GM18519 (cell line): ENCODE data around the gene LLGL2.

ENCODE experiments used
- ATAC-seq: cut with Tn5 transposase; IDR thresholded peaks from one replicate; pipeline ENCODE4 v1.9.1; 2021; ENCODE audit warnings: mild to moderate bottlenecking, moderate library complexity; ENCODE audit not compliant: unreplicated experiment, low FRiP score

LLGL2 gene

DNA sequence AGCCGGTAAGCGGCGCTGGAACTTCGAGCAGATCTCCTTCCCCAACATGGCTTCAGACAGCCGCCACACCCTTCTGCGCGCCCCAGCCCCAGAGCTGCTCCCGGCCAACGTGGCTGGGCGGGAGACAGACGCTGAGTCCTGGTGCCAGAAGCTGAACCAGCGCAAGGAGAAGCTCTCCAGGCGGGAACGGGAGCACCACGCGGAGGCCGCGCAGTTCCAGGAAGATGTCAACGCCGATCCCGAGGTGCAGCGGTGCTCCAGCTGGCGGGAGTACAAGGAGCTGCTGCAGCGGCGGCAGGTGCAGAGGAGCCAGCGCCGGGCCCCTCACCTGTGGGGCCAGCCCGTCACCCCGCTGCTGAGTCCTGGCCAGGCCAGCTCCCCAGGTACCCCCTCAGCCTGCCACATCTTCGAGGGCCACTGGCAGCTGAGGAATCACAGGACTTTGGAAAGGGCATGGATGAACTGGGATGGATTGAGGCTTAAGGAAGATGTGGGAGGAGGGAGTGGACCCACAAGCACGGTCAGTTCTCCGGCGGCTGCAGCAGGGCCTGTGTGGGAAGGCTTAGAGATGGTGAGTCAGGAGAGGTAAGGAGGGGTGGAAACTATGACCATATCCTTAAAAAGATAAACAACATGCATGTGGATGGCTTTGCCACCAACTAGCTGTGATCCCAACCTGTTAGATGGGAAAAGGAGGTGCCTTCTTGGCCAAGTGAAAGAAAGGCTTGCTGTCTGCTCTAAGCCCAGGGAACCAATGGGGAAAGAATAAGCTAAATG lies 3.4 kb upstream of the LLGL2 start:
- ATAC-seq, result no peak

DNA sequence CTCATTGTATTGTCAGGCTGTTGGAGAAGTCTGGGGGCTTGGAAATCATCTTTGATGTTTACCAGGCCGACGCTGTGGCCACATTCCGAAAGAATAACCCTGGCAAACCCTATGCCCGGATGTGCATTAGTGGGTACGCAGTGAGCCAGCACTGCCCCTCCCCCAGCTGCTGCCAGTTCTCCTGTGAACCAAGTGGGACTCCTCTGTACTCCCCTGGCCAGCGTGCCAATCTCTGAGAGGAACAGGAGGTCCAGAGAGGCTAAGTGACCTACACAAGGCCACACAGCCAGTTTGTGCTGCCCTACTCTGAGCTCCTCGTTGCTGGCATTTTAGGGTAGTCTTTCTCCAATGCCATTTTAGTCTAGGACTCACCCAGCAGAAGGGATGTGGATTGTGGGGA lies 1.9 kb upstream of the LLGL2 start:
- ATAC-seq, result no peak

DNA sequence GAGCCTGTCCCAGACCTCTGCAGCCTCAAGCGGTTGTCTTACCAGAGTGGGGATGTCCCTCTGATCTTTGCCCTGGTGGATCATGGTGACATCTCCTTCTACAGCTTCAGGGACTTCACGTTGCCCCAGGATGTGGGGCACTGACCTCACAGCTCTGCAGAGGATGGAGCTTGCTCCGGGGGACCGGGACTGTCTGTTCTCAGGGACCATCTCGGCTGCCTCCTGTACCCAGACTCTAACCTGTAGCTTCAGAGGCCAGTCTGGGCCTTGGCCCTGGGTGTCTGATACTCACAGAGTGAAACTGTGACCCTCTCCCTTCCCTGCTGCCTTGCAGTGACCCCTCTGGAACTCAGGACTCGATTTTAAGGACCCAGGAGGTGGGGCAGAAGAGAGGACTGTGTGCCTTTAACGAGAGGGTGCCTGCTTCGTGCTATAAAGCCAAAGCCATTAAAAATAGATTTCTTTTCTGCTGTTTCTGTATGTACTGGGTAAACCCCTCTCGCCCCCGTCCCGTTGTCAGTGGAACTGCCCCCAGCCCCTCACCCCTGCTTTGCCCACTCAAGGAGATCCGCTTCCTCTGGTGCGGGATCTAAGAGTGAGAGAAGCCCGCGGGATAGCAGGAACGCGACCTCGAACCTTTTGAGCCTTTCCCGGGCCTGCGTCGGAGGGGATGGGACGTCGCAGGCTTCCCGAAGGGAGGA lies 1.1 kb upstream of the LLGL2 start:
- no peak for ATAC-seq

DNA sequence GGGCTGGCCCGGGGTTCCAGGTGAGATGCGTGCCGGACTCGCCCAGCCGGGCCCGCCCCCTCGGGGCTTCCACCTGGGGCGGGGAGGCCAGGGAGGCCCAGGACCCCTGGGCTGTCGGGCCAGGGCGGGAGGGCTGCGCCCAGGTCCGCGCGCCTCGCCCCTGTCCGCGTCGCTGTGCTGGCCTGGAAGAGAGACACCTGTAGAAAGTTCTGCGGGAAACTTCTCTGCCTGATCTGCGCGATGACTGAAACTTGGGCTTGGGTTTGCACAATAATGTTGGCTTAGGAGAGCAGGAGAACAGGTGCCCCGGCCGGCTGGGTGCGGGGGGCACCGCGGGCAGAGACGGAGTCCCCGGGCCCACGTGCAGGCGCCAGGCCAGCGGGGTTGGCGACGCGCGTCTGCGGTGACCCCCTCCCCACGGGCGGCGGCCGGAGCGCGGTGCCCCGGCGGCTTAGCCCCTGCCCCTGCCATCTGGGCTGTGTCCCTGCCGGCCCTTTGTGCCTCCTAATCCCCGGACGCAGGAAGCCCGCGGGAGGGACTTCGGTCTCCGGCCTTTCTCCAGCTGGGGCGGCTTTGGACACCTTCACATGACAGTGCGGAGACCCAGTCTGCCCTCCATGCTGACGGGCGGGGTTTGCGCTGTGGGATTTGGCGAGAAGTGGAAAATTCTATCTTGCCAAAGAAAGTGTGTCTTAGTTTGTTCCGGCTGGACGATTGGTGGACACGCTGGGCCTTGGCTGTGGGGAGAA lies 483 bp downstream of the LLGL2 start:
- no peak for ATAC-seq

DNA sequence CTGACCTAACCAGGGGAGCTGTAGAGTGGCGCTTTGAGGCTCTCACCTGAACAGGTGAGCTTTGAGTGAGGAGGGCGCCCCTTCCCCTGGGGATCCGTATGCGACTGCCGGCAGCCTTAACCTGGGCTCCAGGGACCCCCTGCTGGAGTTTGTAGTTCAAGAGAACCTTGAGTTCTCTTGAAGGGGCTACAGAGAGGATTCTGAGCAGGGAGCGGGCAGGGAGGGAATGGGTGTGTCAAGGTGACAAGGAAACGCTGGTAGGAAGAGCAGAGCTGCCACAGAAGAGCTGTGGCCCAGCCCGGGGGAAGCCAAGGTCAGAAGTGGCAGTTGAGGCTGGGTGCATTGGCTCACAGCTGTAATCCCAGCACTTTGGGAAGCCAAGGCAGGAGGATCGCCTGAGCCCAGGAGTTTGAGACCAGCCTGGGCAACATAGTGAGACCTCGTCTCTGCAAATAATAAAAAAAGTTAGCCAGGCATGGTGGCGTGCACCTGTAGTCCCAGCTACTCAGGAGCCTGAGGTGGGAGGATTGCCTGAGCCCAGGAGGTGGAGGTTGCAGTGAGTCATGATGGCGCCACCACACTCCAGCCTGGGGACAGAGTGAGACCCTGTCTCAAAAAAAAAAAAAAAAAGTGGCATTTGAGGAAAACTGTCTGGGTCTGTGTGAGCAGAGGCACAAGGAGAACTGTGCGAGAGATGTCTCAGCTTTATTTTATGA lies 1.2 kb downstream of the LLGL2 start:
- ATAC-seq, result no peak

DNA sequence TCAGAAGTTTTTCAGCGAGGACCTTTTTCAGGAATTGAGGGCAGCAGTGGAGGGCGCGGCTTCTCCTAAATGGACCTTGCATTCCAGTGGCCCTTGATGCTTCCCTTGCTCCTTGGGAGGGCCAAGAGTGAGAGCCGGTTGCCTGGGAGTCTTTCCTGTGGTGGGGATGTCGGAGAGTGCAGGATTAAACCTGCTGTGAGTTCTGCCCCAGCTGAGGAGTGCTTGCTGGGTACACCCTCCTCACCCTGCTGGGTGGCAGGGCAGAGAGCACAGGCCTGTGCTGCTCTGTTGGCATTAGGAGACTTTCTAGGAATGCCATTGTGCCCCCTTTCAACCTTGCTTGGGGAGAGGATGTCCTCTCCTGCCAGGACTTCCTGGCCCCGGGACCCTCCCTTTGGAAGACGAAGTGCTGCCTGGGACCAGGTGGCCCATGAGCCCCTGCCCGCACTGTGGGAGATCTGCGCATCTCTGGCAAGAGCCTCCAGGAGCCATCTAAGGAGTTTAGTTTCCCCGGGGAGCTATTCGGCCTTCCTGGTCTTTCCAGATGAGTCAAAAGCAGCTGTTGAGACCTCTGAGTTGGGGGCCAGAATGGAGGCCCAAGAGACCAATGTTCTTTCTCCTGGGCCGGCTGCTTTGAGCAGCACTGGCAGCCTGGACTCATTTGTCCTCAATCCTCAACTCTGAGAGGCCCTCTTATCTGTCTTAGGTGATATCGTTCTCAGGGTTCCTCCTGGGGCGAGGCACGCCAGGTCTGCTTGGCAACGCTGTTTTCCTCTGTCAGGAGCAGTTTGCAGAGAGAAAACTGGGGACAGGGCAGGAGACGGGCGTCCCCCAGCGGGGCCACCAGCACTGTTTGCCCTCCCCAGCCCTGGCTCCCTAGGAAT lies 5.6 kb downstream of the LLGL2 start:
- no peak for ATAC-seq

DNA sequence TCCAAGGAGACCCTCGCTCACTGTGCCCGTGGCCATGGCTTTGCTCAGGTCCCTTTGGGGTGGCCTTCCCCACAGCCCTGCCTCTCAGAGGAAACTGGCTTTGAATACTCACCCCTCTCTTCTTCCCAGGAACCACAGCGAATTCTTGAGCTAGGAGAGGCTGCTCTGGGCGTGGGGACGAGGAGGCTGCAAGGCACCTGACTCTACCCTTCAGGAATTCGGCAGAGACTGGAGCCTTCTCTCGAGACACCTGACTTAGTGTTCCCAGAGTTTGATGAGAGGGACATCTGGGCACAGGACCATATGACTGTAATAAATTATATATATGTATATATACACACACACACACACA lies 6.2 kb downstream of the LLGL2 start:
- no peak for ATAC-seq

DNA sequence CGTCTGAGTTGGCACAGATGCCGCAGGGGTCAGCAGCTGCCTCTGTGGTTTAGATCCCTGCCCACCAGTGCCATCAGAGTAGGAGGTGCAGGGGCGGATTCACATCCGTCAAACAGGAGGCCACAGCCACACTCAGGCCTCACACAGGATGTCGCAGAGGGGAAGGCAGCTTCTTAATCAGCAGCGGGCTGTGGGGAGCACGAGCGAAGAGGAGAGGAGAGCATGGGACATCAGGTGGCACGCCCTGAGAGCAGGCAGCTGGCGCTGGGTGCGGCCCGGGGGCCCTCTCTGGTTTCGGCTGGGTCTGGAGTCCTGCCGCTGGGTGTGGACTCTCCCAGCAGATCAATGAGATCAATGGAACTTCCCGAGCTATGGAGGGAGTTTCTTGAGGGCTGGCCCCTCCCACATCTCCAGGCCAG lies 9.6 kb downstream of the LLGL2 start:
- ATAC-seq, result no peak

DNA sequence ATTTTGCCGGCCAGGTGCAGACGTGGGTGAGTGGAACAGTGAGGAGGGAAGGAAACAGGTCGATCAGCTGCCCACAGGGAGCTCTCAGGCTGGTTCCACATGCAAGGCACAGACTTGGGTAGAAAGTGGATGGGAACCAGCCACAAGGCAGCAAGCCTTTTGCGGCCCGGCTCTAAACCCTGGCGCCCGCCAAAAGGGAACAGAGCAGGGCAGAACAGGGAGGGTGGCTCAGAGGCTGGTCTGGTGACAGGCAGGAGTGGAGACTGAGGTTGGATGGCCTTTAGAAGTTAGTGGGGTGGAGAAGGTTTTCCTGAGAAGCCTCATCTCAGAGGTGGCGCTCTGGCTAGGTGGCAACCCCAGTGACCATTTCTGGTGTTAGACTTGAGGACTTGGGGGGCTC lies 10.4 kb downstream of the LLGL2 start:
- ATAC-seq, result no peak

DNA sequence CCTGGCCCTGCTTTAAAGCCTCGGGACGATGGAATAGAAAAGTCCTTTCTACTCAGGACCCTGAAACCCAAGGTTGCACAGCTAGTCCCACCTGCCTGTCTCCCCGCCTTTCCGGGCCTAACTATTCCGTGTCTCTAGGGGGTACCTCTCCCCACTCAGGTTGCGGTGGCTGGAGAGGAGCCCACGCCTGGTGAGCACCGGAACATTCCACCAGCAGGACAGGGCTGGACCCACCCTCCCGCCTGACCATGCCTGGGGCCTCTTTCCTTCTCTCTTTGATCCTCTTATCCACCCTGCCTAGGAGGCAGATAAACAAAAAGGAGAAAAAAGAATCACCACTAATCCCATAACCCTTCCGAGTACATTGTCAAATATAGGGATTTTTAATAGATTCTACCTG lies 10.9 kb downstream of the LLGL2 start:
- ATAC-seq, result no peak

DNA sequence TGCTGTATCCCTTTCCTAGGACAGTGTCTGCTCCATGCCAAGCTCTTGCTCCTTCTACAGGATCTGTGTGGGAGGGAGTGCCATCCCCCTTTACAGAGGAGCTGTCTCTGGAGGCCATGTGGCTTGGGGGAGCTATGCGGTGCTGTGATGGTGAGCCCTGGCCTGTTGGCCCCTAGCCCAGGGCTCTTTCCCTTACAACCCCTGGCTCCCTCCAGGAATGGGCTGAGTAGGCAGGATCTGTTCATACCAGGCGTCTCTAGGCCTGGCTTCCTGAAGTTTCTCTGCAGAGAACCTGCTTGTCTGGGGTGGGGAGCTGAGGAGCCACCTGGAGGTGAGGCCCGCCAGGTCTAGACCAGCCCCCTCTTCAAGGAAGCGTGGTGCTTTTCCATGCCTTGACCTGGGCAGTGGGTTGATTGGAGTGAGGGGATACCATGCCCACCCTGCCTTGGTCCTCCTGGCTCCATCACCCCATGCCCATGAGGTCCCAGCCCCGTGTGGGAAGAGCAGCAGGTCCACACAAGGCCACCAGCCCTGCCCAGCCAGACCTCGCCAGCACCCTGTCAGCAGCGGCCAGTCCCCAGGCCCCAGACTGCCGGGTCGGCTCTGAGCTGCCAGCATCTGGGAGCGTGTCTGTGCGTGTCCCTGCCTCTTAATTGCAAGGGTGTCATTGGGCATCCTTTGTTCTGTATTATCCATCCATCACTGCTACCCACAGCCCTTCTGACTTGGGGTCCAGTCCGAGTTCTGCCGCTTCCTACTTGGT lies 14.7 kb downstream of the LLGL2 start:
- ATAC-seq, result no peak

DNA sequence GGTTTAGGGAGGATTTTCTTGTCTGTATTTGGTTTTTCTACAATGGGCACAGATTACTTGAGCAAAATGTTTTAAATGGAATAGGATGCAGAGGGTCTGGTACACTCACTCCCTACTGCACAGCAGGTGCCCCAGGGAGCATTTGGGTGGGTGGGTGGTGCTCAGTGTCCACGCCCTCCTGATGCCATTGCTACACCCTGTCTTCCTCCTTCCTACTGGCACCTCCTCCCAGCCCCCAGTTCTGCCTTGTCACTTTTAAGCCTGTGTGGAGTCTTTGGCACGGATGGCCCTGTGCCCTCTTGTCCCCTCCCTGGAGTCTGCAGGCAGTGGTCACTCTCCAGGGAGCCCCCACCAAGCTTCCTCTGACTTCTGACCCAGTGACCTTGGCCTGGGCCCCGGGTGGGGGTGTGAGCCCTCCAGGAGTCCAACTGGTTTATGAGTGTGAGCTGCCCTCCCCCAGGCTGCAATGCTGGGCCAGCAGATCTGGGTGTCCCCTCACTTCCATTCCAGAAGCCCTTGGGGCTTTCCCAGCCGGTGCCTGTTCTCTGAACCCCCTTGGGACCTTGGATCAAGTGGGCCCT lies 15.5 kb downstream of the LLGL2 start:
- ATAC-seq, result no peak

DNA sequence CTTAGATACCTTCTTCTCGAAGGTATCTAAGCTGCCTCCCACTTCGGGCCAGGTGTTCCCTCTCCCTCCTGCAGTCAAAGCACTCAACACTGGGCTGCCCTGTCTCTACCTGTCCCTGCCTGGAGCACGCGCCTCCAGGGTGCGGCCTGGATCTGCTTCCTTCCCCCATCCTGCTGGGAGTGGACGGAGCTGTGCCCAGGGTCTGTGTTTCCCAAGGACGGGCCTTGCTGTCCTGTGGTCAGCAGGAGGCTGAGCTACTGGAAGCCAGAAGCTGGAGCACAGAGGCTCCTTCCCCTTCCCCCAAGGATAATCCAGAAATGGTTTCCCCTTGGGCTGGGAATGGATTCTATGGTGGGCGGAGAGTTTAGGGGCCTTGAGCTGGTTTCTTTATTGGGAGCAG lies 16.7 kb downstream of the LLGL2 start:
- ATAC-seq, result no peak

DNA sequence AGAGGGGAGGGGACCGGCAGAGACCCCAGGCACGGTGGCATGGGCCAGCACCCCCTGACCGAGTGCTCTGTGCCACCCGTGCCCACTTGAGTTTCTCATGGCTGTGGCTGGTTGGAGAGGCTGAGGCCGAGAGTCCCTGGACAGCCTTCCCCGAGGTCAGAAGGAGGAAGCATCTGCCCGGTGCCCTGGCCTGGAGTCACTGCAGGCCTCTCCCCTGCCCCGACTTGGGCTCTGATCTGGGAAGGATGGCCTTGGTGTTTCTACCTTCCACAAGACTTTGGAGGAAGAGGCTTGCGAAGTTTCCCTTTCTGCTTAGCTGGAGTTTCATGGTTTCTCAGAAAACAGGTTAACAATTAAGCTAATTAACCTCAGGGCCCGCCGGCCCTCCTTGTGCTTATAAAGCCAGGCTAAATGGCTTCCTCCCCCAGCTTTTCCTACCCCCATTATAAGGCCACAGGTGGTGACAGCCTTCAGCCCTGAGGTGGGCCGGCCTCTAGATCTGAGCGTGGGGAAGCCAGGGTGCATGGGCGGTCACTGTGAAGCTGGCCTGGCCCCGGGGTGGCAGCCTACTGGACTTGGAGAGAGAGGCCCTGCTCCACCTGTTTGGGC lies 17.3 kb downstream of the LLGL2 start:
- ATAC-seq, result no peak

DNA sequence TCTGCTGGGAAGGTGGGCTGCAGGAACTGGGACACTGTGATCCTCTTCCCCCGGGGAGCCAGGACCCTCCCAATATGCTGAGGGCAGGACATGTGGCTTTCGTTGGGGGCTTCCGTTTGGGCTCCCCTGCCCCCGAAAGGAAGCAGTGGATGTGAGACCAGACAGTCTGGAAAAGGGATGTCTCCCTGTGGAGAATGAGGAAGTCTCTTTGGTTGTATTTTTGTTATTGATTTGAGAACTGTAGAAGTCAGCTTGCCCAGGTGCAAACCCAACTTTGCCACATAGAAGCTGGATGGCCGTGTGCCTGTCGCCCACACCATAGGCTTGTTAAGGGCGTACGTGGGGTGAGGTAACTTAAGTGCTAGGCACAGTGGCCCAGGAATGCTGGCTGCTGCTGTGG lies 18.8 kb downstream of the LLGL2 start:
- no peak for ATAC-seq

DNA sequence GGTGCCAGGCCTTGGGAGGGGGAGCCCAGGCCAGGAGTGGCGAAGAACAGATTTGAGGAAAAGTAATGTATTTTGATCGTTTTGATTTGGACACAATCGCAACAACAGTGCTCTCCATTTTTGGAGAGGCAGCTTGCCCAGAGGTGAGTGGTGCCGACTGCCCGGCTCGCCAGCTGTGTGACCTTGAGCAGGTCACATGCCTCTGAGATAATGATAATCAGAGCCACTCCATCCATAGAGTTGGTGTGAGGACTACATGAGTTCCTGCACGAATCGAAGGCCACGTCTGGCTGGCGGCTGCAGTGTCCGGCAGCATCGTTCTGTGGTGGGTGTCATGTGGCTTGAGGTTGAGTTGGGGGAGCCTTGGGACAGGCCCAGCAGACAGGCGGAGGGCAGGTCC lies 20.7 kb downstream of the LLGL2 start:
- no peak for ATAC-seq

DNA sequence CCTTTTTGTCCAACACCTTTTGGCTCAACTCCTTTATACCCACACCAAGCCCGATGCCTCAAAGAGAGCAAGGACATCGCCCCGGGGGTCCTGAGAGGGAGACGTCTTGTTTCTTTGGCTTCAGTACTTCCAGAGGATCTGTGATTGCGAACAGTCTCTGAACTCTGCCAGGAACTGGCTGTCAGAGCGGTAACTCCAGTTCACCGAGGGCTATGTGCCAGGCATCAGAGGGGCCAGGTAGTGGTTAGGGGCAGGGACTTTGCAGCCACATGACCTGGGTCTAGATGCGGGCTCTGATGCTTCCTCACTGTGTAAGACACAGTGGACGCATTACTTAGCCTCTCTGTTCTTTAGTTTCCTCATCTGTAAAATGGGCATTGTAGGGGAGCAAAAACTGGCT lies 21.6 kb downstream of the LLGL2 start:
- ATAC-seq, result no peak

DNA sequence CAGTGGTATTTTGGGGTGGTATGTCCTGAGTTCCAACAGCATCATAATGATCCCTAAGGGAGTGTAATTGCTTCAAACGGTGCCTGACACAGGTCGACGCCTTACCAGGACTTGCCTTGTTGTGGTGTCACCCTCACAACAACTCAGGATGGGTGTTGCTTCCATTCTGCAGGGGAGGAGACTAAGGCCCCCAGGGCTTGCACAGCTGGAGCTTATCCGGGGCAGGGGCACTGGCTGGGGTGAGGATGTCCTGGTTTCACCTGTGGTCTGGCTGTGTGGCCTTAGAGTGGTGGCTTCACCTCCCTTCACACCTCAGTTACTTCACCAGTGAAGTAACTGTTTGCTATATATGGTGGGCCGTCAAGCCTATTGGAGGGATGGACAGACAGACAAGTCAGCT lies 23.3 kb downstream of the LLGL2 start:
- no peak for ATAC-seq
